ENCODE results near the gene LRG1. TPM values are rescaled to one million over a fixed set of nuclear protein-coding genes. Genes with fewer than 3 reads are reported as not detected.

The LRG1 gene
- total RNA-seq, 2 donors from 2014 or later = 2.5 to 3.6 TPM

DNA sequence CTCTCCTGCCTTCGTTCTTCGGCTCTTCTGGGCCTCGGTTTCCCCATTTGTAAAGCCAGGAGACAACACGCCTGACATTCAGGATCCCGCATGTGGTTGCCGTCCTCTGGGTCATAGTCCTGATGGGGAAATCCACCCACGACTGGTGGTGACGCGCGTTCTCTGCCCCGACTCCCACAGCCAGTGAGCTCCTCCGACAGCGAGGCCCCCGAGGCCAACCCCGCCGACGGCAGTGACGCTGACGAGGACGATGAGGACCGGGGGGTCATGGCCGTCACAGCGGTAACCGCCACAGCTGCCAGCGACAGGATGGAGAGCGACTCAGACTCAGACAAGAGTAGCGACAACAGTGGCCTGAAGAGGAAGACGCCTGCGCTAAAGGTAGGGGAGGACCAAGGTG lies 51.3 kb downstream of the LRG1 start:
- Histone ChIP-seq H3K9me3 (no peaks in the 10 kb centered on the region), H3K4me3 (no peak overlapping the region), H3K27me3 (replicated peaks; ENCODE audit: insufficient read depth) (no peaks in the 10 kb centered on the region), H3K27ac (no peak overlapping the region), H3K4me1 (replicated peaks) (no peaks in the 10 kb centered on the region), H3K36me3 (peaks cover 5 to 7% of the 10 kb centered on the region in 2 donors)
- DNase-seq (ENCODE audit: low spot score) = no peak
- WGBS = 94% methylated on average over 29 of the region's 29 CpGs
- TF ChIP-seq POLR2A (IDR thresholded peaks at IDR 0.05) (no peak), POLR2AphosphoS5 (IDR thresholded peaks at IDR 0.05) (no peak)
- TF ChIP-seq, protein P1, sequence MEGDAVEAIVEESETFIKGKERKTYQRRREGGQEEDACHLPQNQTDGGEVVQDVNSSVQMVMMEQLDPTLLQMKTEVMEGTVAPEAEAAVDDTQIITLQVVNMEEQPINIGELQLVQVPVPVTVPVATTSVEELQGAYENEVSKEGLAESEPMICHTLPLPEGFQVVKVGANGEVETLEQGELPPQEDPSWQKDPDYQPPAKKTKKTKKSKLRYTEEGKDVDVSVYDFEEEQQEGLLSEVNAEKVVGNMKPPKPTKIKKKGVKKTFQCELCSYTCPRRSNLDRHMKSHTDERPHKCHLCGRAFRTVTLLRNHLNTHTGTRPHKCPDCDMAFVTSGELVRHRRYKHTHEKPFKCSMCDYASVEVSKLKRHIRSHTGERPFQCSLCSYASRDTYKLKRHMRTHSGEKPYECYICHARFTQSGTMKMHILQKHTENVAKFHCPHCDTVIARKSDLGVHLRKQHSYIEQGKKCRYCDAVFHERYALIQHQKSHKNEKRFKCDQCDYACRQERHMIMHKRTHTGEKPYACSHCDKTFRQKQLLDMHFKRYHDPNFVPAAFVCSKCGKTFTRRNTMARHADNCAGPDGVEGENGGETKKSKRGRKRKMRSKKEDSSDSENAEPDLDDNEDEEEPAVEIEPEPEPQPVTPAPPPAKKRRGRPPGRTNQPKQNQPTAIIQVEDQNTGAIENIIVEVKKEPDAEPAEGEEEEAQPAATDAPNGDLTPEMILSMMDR (IDR thresholded peaks at IDR 0.05) = no peak
- intact Hi-C loops (cut with DNase I) = no loop called here

DNA sequence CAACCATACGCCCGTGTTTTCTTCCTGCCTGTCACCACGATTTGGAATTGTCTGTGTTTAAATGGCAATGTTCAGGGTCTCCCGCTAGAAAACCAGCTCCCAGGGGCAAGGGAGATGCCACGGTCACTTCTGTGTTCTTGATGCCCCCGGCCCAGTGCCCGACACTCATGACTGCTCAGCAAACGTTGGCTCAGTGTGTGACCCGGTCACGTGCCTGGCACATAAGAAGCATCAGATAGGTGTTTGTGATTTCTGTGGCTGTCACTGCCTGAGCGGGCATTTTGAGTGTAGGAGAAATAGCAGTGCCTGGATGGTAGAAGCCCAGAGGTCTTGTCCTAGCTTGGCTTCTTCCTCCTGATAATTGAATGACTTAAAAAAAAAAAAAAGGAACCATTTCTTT lies 52.3 kb downstream of the LRG1 start:
- Histone ChIP-seq H3K4me1 (replicated peaks) (no peaks in the 10 kb centered on the region), H3K27ac (no peak overlapping the region), H3K36me3 (peaks cover 5 to 7% of the 10 kb centered on the region in 2 donors), H3K4me3 (no peak overlapping the region), H3K27me3 (replicated peaks; ENCODE audit: insufficient read depth) (no peaks in the 10 kb centered on the region), H3K9me3 (no peaks in the 10 kb centered on the region)
- intact Hi-C loops (cut with DNase I) = no loop called here
- DNase-seq (ENCODE audit: low spot score) = no peak
- WGBS = 87% methylated on average over 11 of the region's 11 CpGs
- TF ChIP-seq POLR2A (IDR thresholded peaks at IDR 0.05) (no peak), POLR2AphosphoS5 (IDR thresholded peaks at IDR 0.05) (no peak)
- TF ChIP-seq, protein P1 (IDR thresholded peaks at IDR 0.05) = no peak

Other genes with a start within 250 kb of the LRG1 start
- not detected for gene TMIGD2, start 237.6 kb downstream of the LRG1 start, total RNA-seq
- 1 to 10 TPM in 1 of 2 donors, not detected in 1; 6.4 TPM for gene FSD1, start 235.4 kb downstream of the LRG1 start, total RNA-seq
- gene STAP2, start 201.2 kb downstream of the LRG1 start, total RNA-seq = 100 to 1,000 TPM in 1 of 2 donors, 10 to 100 TPM in 1; 47.9 to 107 TPM
- 10 to 100 TPM; 12.5 to 18.2 TPM for gene MPND, start 196.5 kb downstream of the LRG1 start, total RNA-seq
- gene SH3GL1, start 139.5 kb downstream of the LRG1 start, total RNA-seq = 10 to 100 TPM; 35.4 to 54.7 TPM
- gene CHAF1A, start 137.4 kb downstream of the LRG1 start, total RNA-seq = 10 to 100 TPM; 13.0 to 18.1 TPM
- 100 to 1,000 TPM in 1 of 2 donors, 10 to 100 TPM in 1; 82.7 to 199 TPM for gene UBXN6, start 82.2 kb downstream of the LRG1 start, total RNA-seq
- 10 to 100 TPM; 40.8 to 61.8 TPM for gene HDGFL2, start 67.7 kb downstream of the LRG1 start, total RNA-seq
- 10 to 100 TPM in 1 of 2 donors, 1 to 10 TPM in 1; 8.2 to 13.9 TPM for gene PLIN4, start 21.6 kb downstream of the LRG1 start, total RNA-seq
- gene PLIN5, start 4.8 kb downstream of the LRG1 start, total RNA-seq = 10 to 100 TPM; 23.2 to 26.8 TPM
- 1 to 10 TPM; 4.3 to 7.8 TPM for gene SEMA6B, start 19.6 kb upstream of the LRG1 start, total RNA-seq
- 1 to 10 TPM; 4.0 to 6.2 TPM for gene TNFAIP8L1, start 99.5 kb upstream of the LRG1 start, total RNA-seq
- gene MYDGF, start 130.3 kb upstream of the LRG1 start, total RNA-seq = 100 to 1,000 TPM in 1 of 2 donors, 10 to 100 TPM in 1; 70.9 to 116 TPM
- 100 to 1,000 TPM in 1 of 2 donors, 10 to 100 TPM in 1; 53.5 to 116 TPM for gene DPP9, start 183.8 kb upstream of the LRG1 start, total RNA-seq